Neural cell (in vitro differentiated cells): ENCODE measurements around the gene AIF1L. TPM values are rescaled to one million over a fixed set of nuclear protein-coding genes. Genes with fewer than 3 reads are reported as not detected.

Experiments used
- H2AFZ ChIP-seq: fragments of 200-600, 300-800 bp; sonication (generic), shearing (Covaris generic); 2 replicates; pipeline ENCODE4 v1.6.0; 2014; ENCODE audit warnings: low read depth, mild to moderate bottlenecking, antibody characterized with exemption, low read length, moderate library complexity
- H3F3A ChIP-seq: fragments of 200-600 bp; shearing (Covaris generic); 2 replicates; pipeline ENCODE4 v1.6.1; 2016; ENCODE audit warnings: mild to moderate bottlenecking, moderate library complexity, mixed read lengths, antibody characterized with exemption, low read length; ENCODE audit not compliant: insufficient read depth, poor library complexity, severe bottlenecking
- H3K27ac ChIP-seq: fragments of 200-600, 300-800 bp; sonication (generic), shearing (Covaris generic); 2 replicates; pipeline ENCODE4 v1.5.1; 2014; ENCODE audit warnings: mild to moderate bottlenecking, low read length, moderate library complexity
- H3K27me3 ChIP-seq: fragments of 300-800, 200-600 bp; sonication (generic), shearing (Covaris generic); 2 replicates; pipeline ENCODE4 v1.6.0; 2014; ENCODE audit warnings: mild to moderate bottlenecking, low read depth, low read length, moderate library complexity; ENCODE audit not compliant: insufficient read depth
- H3K36me3 ChIP-seq: fragments of 300-800, 200-600 bp; sonication (generic), shearing (Covaris generic); 2 replicates; pipeline ENCODE4 v1.5.1; 2014; ENCODE audit warnings: mild to moderate bottlenecking, antibody characterized with exemption, low read length, moderate library complexity; ENCODE audit not compliant: insufficient read depth
- H3K4me2 ChIP-seq: fragments of 300-800, 200-600 bp; sonication (generic), shearing (Covaris generic); 2 replicates; pipeline ENCODE4 v1.6.0; 2014; ENCODE audit warnings: mild to moderate bottlenecking, low read length
- H3K4me3 ChIP-seq: fragments of 300-800, 200-600 bp; sonication (generic), shearing (Covaris generic); 2 replicates; pipeline ENCODE4 v1.5.1; 2014; ENCODE audit warnings: mild to moderate bottlenecking, low read length, moderate library complexity
- H3K79me2 ChIP-seq: fragments of 200-600 bp; shearing (Covaris generic); replicated peaks from 2 replicates; pipeline ENCODE4 v1.6.0; 2014; ENCODE audit warnings: mild to moderate bottlenecking, low read length, moderate library complexity; ENCODE audit not compliant: insufficient read depth
- H3K9ac ChIP-seq: fragments of 300-800, 200-600 bp; sonication (generic), shearing (Covaris generic); 2 replicates; pipeline ENCODE4 v1.6.1; 2016; ENCODE audit warnings: mild to moderate bottlenecking, low read length, mixed read lengths
- H3K9me2 ChIP-seq: fragments of 200-600 bp; shearing (Covaris generic); 2 replicates; pipeline ENCODE4 v1.6.1; 2016; ENCODE audit warnings: mild to moderate bottlenecking, low read length, mixed read lengths; ENCODE audit not compliant: insufficient read depth
- H3K9me3 ChIP-seq: fragments of 200-600, 300-800 bp; sonication (generic), shearing (Covaris generic); 2 replicates; pipeline ENCODE4 v1.6.1; 2016; ENCODE audit warnings: mild to moderate bottlenecking, mixed run types, low read length, moderate library complexity, mixed read lengths
- H4K20me1 ChIP-seq: fragments of 200-600 bp; shearing (Covaris generic); 2 replicates; pipeline ENCODE4 v1.6.1; 2016; ENCODE audit warnings: mild to moderate bottlenecking, mixed run types; ENCODE audit not compliant: insufficient read depth
- EP300 ChIP-seq: fragments of 450-650 bp; conservative IDR thresholded peaks from 2 replicates; pipeline ENCODE4 v1.6.1; 2014; ENCODE audit warnings: antibody characterized with exemption, mild to moderate bottlenecking, moderate library complexity; ENCODE audit not compliant: poor library complexity, severe bottlenecking
- EZH2 ChIP-seq: fragments of 200-600, 300-800 bp; shearing (Covaris generic), sonication (generic); IDR thresholded peaks from 2 replicates; pipeline ENCODE4 v1.6.1; 2014; ENCODE audit warnings: antibody characterized with exemption, low read length, borderline replicate concordance, mild to moderate bottlenecking; ENCODE audit not compliant: insufficient read depth, poor library complexity, severe bottlenecking
- MXI1 ChIP-seq: fragments of 450-650 bp; conservative IDR thresholded peaks from 2 replicates; pipeline ENCODE4 v1.6.1; 2014; ENCODE audit warnings: antibody characterized with exemption, mild to moderate bottlenecking; ENCODE audit not compliant: poor library complexity, severe bottlenecking
- POLR2AphosphoS5 ChIP-seq: IDR thresholded peaks from 2 replicates; pipeline ENCODE4 v1.6.1; 2012
- RAD21 ChIP-seq: fragments of 450-650 bp; conservative IDR thresholded peaks from 2 replicates; pipeline ENCODE4 v1.6.1; 2014; ENCODE audit warnings: antibody characterized with exemption, mild to moderate bottlenecking, moderate library complexity
- SMC3 ChIP-seq: fragments of 450-650 bp; conservative IDR thresholded peaks from 2 replicates; pipeline ENCODE4 v1.6.1; 2014; ENCODE audit warnings: antibody characterized with exemption, mild to moderate bottlenecking, moderate library complexity; ENCODE audit not compliant: poor library complexity
- TAF1 ChIP-seq: IDR thresholded peaks from 2 replicates; pipeline ENCODE4 v1.6.1; 2012; ENCODE audit warnings: low read depth
- polyA plus RNA-seq: library from polyadenylated mRNA; depleted of rRNA; stranded (reverse); fragments of >200 nt; gene quantifications from 2 replicates; pipeline ENCODE4 v1.2.3, GENCODE V29; 2014
- TF ChIP-seq, protein P1 (sequence below): fragments of 450-650 bp; IDR thresholded peaks from 2 replicates; pipeline ENCODE4 v1.5.1; 2014; ENCODE audit warnings: antibody characterized with exemption, mild to moderate bottlenecking, moderate library complexity; ENCODE audit not compliant: poor library complexity, severe bottlenecking

AIF1L gene
- polyA plus RNA-seq, 1 donor from 2014 or later: 3.4 TPM

DNA sequence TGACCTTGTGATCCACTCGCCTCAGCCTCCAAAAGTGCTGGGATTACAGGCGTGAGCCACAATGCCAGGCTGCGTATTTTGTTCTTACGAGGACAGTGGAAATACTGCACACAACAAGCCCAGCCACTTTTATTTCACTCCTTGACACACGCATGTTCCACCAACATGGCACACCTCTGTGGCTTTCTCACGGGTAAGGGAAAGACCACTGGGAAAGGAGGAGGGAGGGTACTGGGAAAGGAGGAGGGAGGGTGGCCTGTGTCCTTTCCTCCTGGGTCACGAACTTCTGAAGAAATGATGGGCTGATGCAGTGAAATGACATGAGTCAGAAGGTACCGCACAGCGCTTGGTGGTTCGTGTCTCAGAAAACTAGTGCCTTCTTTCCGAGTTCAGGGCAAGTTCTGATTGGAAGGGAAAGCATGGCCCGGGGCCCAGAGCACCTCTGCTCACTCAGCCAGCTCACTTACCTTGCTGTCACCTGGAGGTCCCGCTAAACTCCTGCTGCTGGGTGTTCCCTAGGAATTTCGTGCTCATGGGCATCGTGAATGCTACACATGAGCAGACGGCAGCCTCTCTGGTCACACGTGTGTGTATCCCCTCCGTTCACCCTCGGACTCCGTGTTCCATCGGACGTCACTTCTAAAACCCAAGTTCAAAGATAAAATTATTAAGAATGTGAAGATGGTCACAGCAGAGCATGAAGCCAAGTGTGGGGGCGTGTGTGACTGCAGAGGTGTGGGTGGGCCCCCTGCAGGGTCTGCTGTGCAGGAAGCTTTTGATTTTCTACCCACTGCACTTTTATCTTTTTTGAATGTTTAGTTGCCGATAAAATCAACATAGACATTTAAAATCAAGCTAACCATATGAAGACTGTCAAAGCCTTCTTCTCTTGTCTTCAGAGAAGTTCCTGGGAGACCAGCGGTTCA, 44.5 kb upstream of the AIF1L start:
- Histone ChIP-seq H2AFZ (no peak overlapping the region), H3K27me3 (no peaks in the 10 kb centered on the region), H3K9me2 (no peaks in the 10 kb centered on the region), H3K9me3 (no peaks in the 10 kb centered on the region), H3K4me2 (no peak overlapping the region), H3K27ac (no peak overlapping the region), H4K20me1 (no peaks in the 10 kb centered on the region), H3K79me2 (no peaks in the 10 kb centered on the region), H3K9ac (no peak overlapping the region), H3F3A (no peaks in the 10 kb centered on the region), H3K4me3 (no peak overlapping the region), H3K36me3 (no peaks in the 10 kb centered on the region)
- TF ChIP-seq TAF1: no peak

DNA sequence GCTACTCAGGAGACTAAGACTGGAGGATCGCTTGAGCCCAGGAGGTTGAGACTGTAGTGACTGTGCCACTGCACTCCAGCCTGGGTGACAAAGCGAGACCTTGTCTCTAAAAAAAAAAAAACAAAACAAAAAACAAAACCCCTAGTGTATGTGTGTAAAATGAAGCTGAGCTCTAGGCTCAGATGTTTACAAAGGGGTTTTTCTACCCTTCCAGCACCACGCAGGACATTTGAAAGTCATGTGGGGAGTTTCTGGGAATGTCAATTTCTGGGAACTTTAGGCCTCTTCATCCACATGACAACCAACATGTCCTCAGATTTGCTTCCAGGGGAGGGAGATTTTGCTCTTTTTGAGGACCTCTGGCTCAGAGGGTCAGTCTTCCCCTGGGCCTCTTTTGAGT, 42.4 kb upstream of the AIF1L start:
- TF ChIP-seq EZH2: no peak
- no peak for TF ChIP-seq SMC3
- no peak for TF ChIP-seq TAF1

DNA sequence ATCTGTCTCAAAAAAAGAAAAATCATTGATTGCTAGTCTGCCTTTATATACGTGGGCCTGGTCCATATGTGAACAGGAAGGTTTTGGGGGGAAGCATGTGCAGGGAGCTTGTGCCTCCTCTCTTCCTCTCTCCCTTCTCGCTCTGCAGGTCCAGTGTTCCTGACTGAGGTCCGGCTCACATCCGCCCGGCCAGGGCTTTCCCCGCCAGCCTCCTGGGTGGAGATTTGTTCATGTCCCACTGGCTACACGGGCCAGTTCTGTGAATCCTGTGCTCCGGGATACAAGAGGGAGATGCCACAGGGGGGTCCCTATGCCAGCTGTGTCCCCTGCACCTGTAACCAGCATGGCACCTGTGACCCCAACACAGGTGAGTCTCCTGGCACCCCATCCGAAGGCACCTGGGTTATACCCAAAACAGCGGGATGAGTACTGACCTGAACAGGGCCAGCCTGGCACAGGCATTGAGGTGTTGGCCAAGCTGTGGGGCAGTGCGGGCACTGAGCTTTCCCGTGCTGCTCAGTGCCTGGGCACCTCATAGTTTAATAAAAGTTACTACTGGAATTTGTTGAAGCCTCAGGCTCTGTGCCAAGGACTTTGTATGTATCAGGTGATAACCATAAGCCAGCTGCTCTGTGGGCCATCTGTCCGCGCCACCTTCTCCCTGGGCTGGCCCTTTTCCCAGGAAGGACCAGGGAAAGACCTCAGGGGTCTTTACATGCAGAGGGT, 39.4 kb upstream of the AIF1L start:
- no peaks in the 10 kb centered on the region for H3K9me3 ChIP-seq
- H3K9ac ChIP-seq: no peak overlapping the region
- no peaks in the 10 kb centered on the region for H3K79me2 ChIP-seq
- no peaks in the 10 kb centered on the region for H3F3A ChIP-seq
- no peak overlapping the region for H2AFZ ChIP-seq
- H3K27ac ChIP-seq: no peak overlapping the region
- no peaks in the 10 kb centered on the region for H4K20me1 ChIP-seq
- TF ChIP-seq MXI1 (no peak), RAD21 (no peak), EP300 (no peak), SMC3 (no peak), POLR2AphosphoS5 (no peak)
- TF ChIP-seq, protein P1, sequence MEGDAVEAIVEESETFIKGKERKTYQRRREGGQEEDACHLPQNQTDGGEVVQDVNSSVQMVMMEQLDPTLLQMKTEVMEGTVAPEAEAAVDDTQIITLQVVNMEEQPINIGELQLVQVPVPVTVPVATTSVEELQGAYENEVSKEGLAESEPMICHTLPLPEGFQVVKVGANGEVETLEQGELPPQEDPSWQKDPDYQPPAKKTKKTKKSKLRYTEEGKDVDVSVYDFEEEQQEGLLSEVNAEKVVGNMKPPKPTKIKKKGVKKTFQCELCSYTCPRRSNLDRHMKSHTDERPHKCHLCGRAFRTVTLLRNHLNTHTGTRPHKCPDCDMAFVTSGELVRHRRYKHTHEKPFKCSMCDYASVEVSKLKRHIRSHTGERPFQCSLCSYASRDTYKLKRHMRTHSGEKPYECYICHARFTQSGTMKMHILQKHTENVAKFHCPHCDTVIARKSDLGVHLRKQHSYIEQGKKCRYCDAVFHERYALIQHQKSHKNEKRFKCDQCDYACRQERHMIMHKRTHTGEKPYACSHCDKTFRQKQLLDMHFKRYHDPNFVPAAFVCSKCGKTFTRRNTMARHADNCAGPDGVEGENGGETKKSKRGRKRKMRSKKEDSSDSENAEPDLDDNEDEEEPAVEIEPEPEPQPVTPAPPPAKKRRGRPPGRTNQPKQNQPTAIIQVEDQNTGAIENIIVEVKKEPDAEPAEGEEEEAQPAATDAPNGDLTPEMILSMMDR: no peak
- H3K27me3 ChIP-seq: no peaks in the 10 kb centered on the region
- no peak overlapping the region for H3K4me3 ChIP-seq
- H3K9me2 ChIP-seq: no peaks in the 10 kb centered on the region
- no peaks in the 10 kb centered on the region for H3K36me3 ChIP-seq
- no peak overlapping the region for H3K4me2 ChIP-seq

More for the DNA sequence above, 42.4 kb upstream of the AIF1L start:
- no peaks in the 10 kb centered on the region for H3K9me3 ChIP-seq
- no peak overlapping the region for H3K4me3 ChIP-seq
- no peaks in the 10 kb centered on the region for H3K36me3 ChIP-seq
- H3K27me3 ChIP-seq: no peaks in the 10 kb centered on the region
- H3K9me2 ChIP-seq: no peaks in the 10 kb centered on the region
- no peaks in the 10 kb centered on the region for H4K20me1 ChIP-seq
- no peak overlapping the region for H2AFZ ChIP-seq
- H3K4me2 ChIP-seq: no peak overlapping the region
- H3K27ac ChIP-seq: no peak overlapping the region
- no peaks in the 10 kb centered on the region for H3F3A ChIP-seq
- H3K9ac ChIP-seq: no peak overlapping the region
- H3K79me2 ChIP-seq: no peaks in the 10 kb centered on the region
